Measurements from ENCODE around the gene REEP5. TPM values are rescaled to one million over a fixed set of nuclear protein-coding genes. Genes with fewer than 3 reads are reported as not detected.

REEP5 gene
- total RNA-seq, 1 experiment from 2014 or later = 50.5 TPM

DNA sequence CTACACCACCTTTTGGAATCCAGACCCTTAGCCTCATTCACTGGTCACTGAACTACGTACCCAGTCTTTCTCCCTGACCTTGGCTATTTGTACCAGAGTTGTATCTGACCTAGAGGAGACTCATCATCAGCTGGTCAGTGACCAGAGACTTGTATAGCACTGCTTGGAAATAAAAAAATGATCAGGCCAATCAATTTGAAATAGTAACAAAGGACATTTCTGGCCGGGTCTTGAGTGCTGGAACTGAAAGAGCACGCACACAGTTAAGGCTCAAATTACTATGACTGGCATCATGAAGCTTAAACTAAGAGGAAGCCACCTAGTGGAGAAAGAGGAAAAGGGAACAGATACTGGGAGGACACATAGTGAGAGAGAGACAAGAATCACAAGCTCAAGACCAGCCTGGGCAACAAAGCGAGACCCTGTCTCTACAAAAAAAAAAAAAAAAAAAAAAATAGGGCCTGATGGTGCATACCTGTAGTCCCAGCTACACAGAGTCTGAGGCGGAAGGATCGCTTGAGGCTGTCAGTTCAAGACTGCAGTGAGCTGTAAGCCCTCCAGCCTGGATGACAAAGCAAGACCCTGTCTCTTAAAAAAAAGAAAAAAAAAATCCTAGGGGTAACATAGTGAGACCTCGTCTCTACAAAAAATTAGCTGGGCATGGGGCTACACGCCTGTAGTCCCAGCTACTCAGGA lies 73.8 kb downstream of the REEP5 start:
- Histone ChIP-seq H3K27ac (ENCODE audit: low read depth, low read length, poor library complexity, severe bottlenecking) (no peak overlapping the region), H3K4me3 (ENCODE audit: low read depth, low read length, poor library complexity, severe bottlenecking) (no peak overlapping the region), H3K36me3 (ENCODE audit: insufficient read depth, low read length, poor library complexity, severe bottlenecking) (no peaks in the 10 kb centered on the region), H3K4me1 (ENCODE audit: insufficient read depth, low read length, poor library complexity, severe bottlenecking) (peaks cover 10% of the 10 kb centered on the region), H3K27me3 (replicated peaks; ENCODE audit: insufficient read depth, low read depth, low read length, poor library complexity) (no peaks in the 10 kb centered on the region), H3K9me3 (ENCODE audit: low read depth, low read length, poor library complexity, severe bottlenecking) (no peaks in the 10 kb centered on the region)
- ChIA-PET POLR2A (ENCODE audit: low non-redundant PET) (interaction anchor here (0.6 to 0.7 kb wide), 3 partner anchors 310 to 667 kb away, joined by 3 to 5 read pairs (median 3); no protein-coding TSS in a partner anchor), CTCF (interaction anchor here (0.6 to 1.1 kb wide), 10 partner anchors 13 to 942 kb away, joined by 3 to 20 read pairs (median 8); partner anchors contain the start of genes APC and SRP19)
- peak; percentile 82 for DNase-seq (ENCODE audit: low spot score)
- no TSS peak for BruUV-seq (replicated peaks)
- no peak for TF ChIP-seq EZH2 (IDR thresholded peaks at IDR 0.05; ENCODE audit: borderline replicate concordance, low read depth, low read length, poor library complexity, severe bottlenecking)
- TF ChIP-seq, protein P1, sequence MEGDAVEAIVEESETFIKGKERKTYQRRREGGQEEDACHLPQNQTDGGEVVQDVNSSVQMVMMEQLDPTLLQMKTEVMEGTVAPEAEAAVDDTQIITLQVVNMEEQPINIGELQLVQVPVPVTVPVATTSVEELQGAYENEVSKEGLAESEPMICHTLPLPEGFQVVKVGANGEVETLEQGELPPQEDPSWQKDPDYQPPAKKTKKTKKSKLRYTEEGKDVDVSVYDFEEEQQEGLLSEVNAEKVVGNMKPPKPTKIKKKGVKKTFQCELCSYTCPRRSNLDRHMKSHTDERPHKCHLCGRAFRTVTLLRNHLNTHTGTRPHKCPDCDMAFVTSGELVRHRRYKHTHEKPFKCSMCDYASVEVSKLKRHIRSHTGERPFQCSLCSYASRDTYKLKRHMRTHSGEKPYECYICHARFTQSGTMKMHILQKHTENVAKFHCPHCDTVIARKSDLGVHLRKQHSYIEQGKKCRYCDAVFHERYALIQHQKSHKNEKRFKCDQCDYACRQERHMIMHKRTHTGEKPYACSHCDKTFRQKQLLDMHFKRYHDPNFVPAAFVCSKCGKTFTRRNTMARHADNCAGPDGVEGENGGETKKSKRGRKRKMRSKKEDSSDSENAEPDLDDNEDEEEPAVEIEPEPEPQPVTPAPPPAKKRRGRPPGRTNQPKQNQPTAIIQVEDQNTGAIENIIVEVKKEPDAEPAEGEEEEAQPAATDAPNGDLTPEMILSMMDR (conservative IDR thresholded peaks at IDR 0.05; ENCODE audit: low read depth, low read length) = peak; percentile 81
- intact Hi-C loops (cut with micrococcal nuclease; ENCODE audit: unreplicated experiment) = no loop called here

DNA sequence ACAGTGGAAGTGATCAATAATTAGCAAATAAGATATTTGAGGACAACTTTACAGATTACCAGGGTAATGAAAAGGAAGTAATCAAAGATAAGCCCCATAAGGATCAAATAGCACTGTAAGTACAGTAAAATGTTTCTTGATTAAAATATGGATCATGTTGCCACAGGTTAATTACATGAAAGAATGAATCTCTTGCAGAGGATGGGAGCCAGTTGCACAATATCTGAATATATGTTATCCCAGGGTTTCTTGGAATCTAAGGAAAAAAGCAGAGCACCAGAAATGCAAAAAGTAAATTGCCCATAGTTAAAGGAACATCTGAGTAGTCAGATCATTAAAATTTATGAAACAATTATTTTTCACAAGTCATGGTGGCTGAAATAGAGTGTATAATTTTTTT lies 74.7 kb downstream of the REEP5 start:
- CTCF ChIA-PET = no interaction called here
- Histone ChIP-seq H3K36me3 (ENCODE audit: insufficient read depth, low read length, poor library complexity, severe bottlenecking) (no peaks in the 10 kb centered on the region), H3K9me3 (ENCODE audit: low read depth, low read length, poor library complexity, severe bottlenecking) (no peaks in the 10 kb centered on the region), H3K27ac (ENCODE audit: low read depth, low read length, poor library complexity, severe bottlenecking) (no peak overlapping the region), H3K27me3 (replicated peaks; ENCODE audit: insufficient read depth, low read depth, low read length, poor library complexity) (no peaks in the 10 kb centered on the region), H3K4me3 (ENCODE audit: low read depth, low read length, poor library complexity, severe bottlenecking) (no peak overlapping the region), H3K4me1 (ENCODE audit: insufficient read depth, low read length, poor library complexity, severe bottlenecking) (peaks cover 10% of the 10 kb centered on the region)
- no TSS peak for BruUV-seq (replicated peaks)
- no peak for TF ChIP-seq EZH2 (IDR thresholded peaks at IDR 0.05; ENCODE audit: borderline replicate concordance, low read depth, low read length, poor library complexity, severe bottlenecking)
- TF ChIP-seq, protein P1 (conservative IDR thresholded peaks at IDR 0.05; ENCODE audit: low read depth, low read length) = no peak
- POLR2A ChIA-PET (ENCODE audit: low non-redundant PET) = no interaction called here
- intact Hi-C loops (cut with micrococcal nuclease; ENCODE audit: unreplicated experiment) = loop anchor here (2.0 kb wide), 1 partner anchor 295 kb away; no protein-coding TSS in a partner anchor
- DNase-seq (ENCODE audit: low spot score) = no peak

- Histone ChIP-seq H3K27ac (ENCODE audit: low read depth, low read length, poor library complexity, severe bottlenecking) (no peak overlapping the region), H3K36me3 (ENCODE audit: insufficient read depth, low read length, poor library complexity, severe bottlenecking) (no peaks in the 10 kb centered on the region), H3K4me1 (ENCODE audit: insufficient read depth, low read length, poor library complexity, severe bottlenecking) (peaks cover 10% of the 10 kb centered on the region), H3K4me3 (ENCODE audit: low read depth, low read length, poor library complexity, severe bottlenecking) (no peak overlapping the region), H3K9me3 (ENCODE audit: low read depth, low read length, poor library complexity, severe bottlenecking) (no peaks in the 10 kb centered on the region), H3K27me3 (replicated peaks; ENCODE audit: insufficient read depth, low read depth, low read length, poor library complexity) (no peaks in the 10 kb centered on the region)
- intact Hi-C loops (cut with micrococcal nuclease; ENCODE audit: unreplicated experiment) = loop anchor here (2.0 kb wide), 1 partner anchor 294 kb away; no protein-coding TSS in a partner anchor
- ChIA-PET CTCF (no interaction called here), POLR2A (ENCODE audit: low non-redundant PET) (no interaction called here)
- TF ChIP-seq, protein P1 (conservative IDR thresholded peaks at IDR 0.05; ENCODE audit: low read depth, low read length) = no peak
- no peak for TF ChIP-seq EZH2 (IDR thresholded peaks at IDR 0.05; ENCODE audit: borderline replicate concordance, low read depth, low read length, poor library complexity, severe bottlenecking)
- BruUV-seq (replicated peaks) = no TSS peak
- no peak for DNase-seq (ENCODE audit: low spot score)
Measured at GRCh38 chr5:112846556-112846955, 75.5 kb downstream of the REEP5 start.
